ENCODE data around the gene NRXN3. TPM values are rescaled to one million over a fixed set of nuclear protein-coding genes. Genes with fewer than 3 reads are reported as not detected.

The NRXN3 gene
- total RNA-seq, 1 experiment from 2014 or later = not detected

DNA sequence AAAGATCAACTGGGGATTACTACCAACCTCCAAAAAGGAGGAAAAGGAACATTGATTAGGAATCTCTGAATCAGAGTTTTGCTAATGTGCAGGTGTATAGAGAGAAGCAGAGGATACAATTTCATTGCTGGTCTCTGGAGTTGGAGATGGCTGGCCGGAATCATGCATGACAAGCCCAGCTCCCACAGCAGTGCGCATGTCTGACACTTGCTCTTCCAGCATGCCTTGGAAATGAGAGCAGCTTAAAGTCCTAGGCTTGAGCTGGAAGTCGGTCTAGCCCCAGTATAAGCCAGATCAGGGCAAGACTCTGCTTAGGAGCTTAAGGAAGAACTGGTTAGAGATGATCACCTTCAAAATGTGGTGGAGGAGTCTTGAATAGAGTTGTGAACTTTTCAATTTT, 1298.3 kb downstream of the NRXN3 start:
- no peaks in the 10 kb centered on the region; the same call in 1 of the 2 replicates for H3K9me2 ChIP-seq (ENCODE audit: insufficient read depth)
- POLR2A ChIA-PET (ENCODE audit: unreplicated experiment) = no interaction called here
- no peaks in the 10 kb centered on the region for H3K36me3 ChIP-seq (ENCODE audit: low read depth)
- intact Hi-C loops (cut with micrococcal nuclease; ENCODE audit: unreplicated experiment) = no loop called here
- CTCF ChIA-PET = no interaction called here
- no peak for TF ChIP-seq EZH2 (IDR thresholded peaks at IDR 0.05; ENCODE audit: low read depth)
- TF ChIP-seq CTCF (conservative IDR thresholded peaks at IDR 0.05) = no peak
- H3K27ac ChIP-seq = no peak overlapping the region
- no peak for DNase-seq
- 0 out of 2 replicates have a peak, but pooled peaks cover 3% of the 10 kb centered on the region for H3K27me3 ChIP-seq (ENCODE audit: insufficient read depth, low read depth)
- H3K4me3 ChIP-seq = no peak overlapping the region
- H3K4me2 ChIP-seq = no peak overlapping the region
- no peaks in the 10 kb centered on the region for H3F3A ChIP-seq (ENCODE audit: insufficient read depth, low read depth)
- no peak overlapping the region for H2AFZ ChIP-seq
- H4K20me1 ChIP-seq (ENCODE audit: insufficient read depth) = no peaks in the 10 kb centered on the region
- no peaks in the 10 kb centered on the region for H3K79me2 ChIP-seq (ENCODE audit: low read depth)
- no TSS peak for BruUV-seq (replicated peaks)
- H3K9me3 ChIP-seq (ENCODE audit: insufficient read depth, low read depth) = no peaks in the 10 kb centered on the region
- no peaks in the 10 kb centered on the region for H3K4me1 ChIP-seq (replicated peaks; ENCODE audit: insufficient read depth)

GRCh38 chr14:79473651-79474050, 1303.5 kb downstream of the NRXN3 start:
- TF ChIP-seq CTCF (conservative IDR thresholded peaks at IDR 0.05) = no peak
- TF ChIP-seq EZH2 (IDR thresholded peaks at IDR 0.05; ENCODE audit: low read depth) = no peak
- BruUV-seq (replicated peaks) = no TSS peak
- intact Hi-C loops (cut with micrococcal nuclease; ENCODE audit: unreplicated experiment) = no loop called here
- 0 out of 2 replicates have a peak, but pooled peaks cover 7% of the 10 kb centered on the region for H3K27me3 ChIP-seq (ENCODE audit: insufficient read depth, low read depth)
- no peaks in the 10 kb centered on the region for H3K4me1 ChIP-seq (replicated peaks; ENCODE audit: insufficient read depth)
- DNase-seq = no peak
- H2AFZ ChIP-seq = no peak overlapping the region
- no peaks in the 10 kb centered on the region for H4K20me1 ChIP-seq (ENCODE audit: insufficient read depth)
- H3F3A ChIP-seq (ENCODE audit: insufficient read depth, low read depth) = no peaks in the 10 kb centered on the region
- H3K4me3 ChIP-seq = no peak overlapping the region
- H3K36me3 ChIP-seq (ENCODE audit: low read depth) = no peaks in the 10 kb centered on the region
- CTCF ChIA-PET = no interaction called here
- no peak overlapping the region for H3K4me2 ChIP-seq
- no peak overlapping the region for H3K27ac ChIP-seq
- no peaks in the 10 kb centered on the region for H3K9me2 ChIP-seq (ENCODE audit: insufficient read depth)
- H3K9me3 ChIP-seq (ENCODE audit: insufficient read depth, low read depth) = no peaks in the 10 kb centered on the region
- H3K79me2 ChIP-seq (ENCODE audit: low read depth) = no peaks in the 10 kb centered on the region
- POLR2A ChIA-PET (ENCODE audit: unreplicated experiment) = no interaction called here

DNA sequence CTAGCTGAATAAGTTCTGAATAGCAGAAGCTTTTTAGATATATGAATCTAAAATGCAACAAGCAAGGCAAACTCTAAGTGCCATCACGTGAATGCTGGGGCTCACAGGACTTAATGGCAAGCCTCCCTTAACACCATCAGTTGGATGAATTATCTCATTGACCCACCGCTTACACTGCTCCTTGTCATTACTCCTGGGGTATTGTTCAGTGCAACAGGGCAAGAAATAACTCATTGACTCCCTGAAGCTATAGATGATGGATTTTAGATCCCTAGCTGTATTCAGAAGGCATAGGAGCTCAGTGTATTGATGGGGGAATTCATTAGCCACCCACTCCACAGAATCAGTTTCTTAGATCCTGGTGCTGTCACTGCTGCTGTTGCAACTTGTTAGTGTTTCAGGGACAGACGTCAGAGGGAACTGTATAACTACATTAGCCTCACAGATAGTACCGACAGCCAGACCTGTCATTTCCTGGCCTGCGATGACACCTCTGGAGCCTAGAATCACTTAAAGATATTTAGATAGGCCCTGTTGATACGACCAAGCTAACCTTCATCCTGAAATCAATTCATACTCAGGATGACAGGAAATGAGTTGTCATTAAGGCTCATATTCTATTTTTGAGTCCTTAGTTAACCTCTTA, 1305.8 kb downstream of the NRXN3 start:
- no peaks in the 10 kb centered on the region for H3K9me2 ChIP-seq (ENCODE audit: insufficient read depth)
- H4K20me1 ChIP-seq (ENCODE audit: insufficient read depth) = no peaks in the 10 kb centered on the region
- H3K36me3 ChIP-seq (ENCODE audit: low read depth) = no peaks in the 10 kb centered on the region
- BruUV-seq (replicated peaks) = no TSS peak
- no peaks in the 10 kb centered on the region for H3K79me2 ChIP-seq (ENCODE audit: low read depth)
- intact Hi-C loops (cut with micrococcal nuclease; ENCODE audit: unreplicated experiment) = no loop called here
- POLR2A ChIA-PET (ENCODE audit: unreplicated experiment) = no interaction called here
- no peaks in the 10 kb centered on the region for H3F3A ChIP-seq (ENCODE audit: insufficient read depth, low read depth)
- no peak for DNase-seq
- H3K4me1 ChIP-seq (replicated peaks; ENCODE audit: insufficient read depth) = no peaks in the 10 kb centered on the region
- no peak overlapping the region for H3K27ac ChIP-seq
- no peak overlapping the region for H2AFZ ChIP-seq
- TF ChIP-seq EZH2 (IDR thresholded peaks at IDR 0.05; ENCODE audit: low read depth) = no peak
- TF ChIP-seq CTCF (conservative IDR thresholded peaks at IDR 0.05) = no peak
- no peak overlapping the region for H3K4me2 ChIP-seq
- CTCF ChIA-PET = no interaction called here
- H3K27me3 ChIP-seq (ENCODE audit: insufficient read depth, low read depth) = 0 out of 2 replicates have a peak, but pooled peaks cover 7% of the 10 kb centered on the region
- no peaks in the 10 kb centered on the region for H3K9me3 ChIP-seq (ENCODE audit: insufficient read depth, low read depth)
- H3K4me3 ChIP-seq = no peak overlapping the region

All from PC-9 (cell line).